Activated T-cell treated with anti-CD3 and anti-CD28 coated beads, Interleukin-2, amount 50 U/mL, for 4 hours (primary cell): ENCODE results near the gene KIF15. TPM values are rescaled to one million over a fixed set of nuclear protein-coding genes. Genes with fewer than 3 reads are reported as not detected.
"Not testable (repeated sequence)": the region's sequence is repeated elsewhere in the genome, so short reads cannot be mapped to it uniquely, and the experiment has no call there.

Experiments used
- ATAC-seq, 2 donors: fragments of 200-7000 bp; cut with Tn5 transposase; one replicate each; pipeline ENCODE4 v1.10.0; 2021
- DNase-seq: peaks from one replicate; pipeline ENCODE4 v3.0.0-alpha.2; 2020
- H3K27me3 Mint-ChIP-seq: one replicate; pipeline ENCODE4 v1.8.0; 2021; ENCODE audit warnings: low read depth, mixed read lengths
- H3K36me3 Mint-ChIP-seq: one replicate; pipeline ENCODE4 v1.8.0; 2022; ENCODE audit warnings: mixed read lengths; ENCODE audit not compliant: insufficient read depth
- H3K4me1 Mint-ChIP-seq: one replicate; pipeline ENCODE4 v1.8.0; 2021; ENCODE audit warnings: low read depth, mixed read lengths
- H3K4me3 Mint-ChIP-seq: one replicate; pipeline ENCODE4 v1.8.0; 2021; ENCODE audit warnings: mild to moderate bottlenecking, moderate library complexity, mixed read lengths
- H3K9me3 Mint-ChIP-seq: one replicate; pipeline ENCODE4 v1.8.0; 2021; ENCODE audit warnings: mixed read lengths
- total RNA-seq, 3 donors: library from RNA; stranded (reverse); gene quantifications; one replicate each; pipeline ENCODE4 v1.2.1, GENCODE V29; 2021

The KIF15 gene
- total RNA-seq, 3 donors from 2014 or later: 4.7 to 6.2 (median 6.1) TPM

DNA sequence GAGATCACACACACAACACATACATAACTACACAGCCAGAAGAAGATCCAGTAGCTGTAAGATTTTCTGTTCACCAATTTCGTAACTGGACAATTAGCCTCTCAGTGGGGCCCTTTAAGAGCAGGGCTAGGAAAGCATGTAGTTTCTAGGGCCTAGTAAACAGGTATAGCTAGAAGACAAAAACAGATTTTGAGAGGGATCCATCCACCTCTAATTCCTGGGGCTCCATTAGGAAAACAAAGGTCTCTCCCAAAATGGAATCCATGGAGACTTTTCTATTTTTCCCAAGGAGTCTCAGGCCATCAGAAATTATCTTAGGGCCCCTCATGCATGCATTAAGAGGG is 10.5 kb downstream of the KIF15 start:
- H3K4me3 Mint-ChIP-seq: no peak overlapping the region
- H3K27me3 Mint-ChIP-seq: no peaks in the 10 kb centered on the region
- H3K9me3 Mint-ChIP-seq: peaks cover 9% of the 10 kb centered on the region
- no peak for DNase-seq
- peaks cover 3% of the 10 kb centered on the region for H3K36me3 Mint-ChIP-seq
- H3K4me1 Mint-ChIP-seq: no peaks in the 10 kb centered on the region
- ATAC-seq: no peak

DNA sequence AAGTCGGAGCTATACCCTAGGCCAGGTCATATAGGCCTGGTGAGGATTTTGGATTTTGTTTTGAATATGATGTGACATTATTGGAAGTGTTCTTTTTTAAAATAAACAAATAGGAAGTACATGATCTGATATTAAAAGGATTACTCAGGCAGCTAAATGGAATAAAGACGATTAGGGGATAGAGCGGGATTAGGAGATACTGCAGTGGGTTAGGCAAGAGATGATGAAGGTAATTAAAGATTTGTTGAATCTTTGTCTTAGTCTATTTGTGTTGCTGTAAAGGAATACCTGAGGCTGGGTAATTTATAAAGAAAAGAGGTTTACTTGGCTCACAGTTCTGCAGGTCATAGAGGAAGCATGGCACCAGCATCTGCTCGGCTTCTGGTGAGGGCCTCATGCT is 21.3 kb downstream of the KIF15 start:
- no peak for DNase-seq
- ATAC-seq: no peak
- H3K9me3 Mint-ChIP-seq: no peaks in the 10 kb centered on the region
- H3K36me3 Mint-ChIP-seq: no peaks in the 10 kb centered on the region
- no peaks in the 10 kb centered on the region for H3K4me1 Mint-ChIP-seq
- no peak overlapping the region for H3K4me3 Mint-ChIP-seq
- no peaks in the 10 kb centered on the region for H3K27me3 Mint-ChIP-seq

GRCh38 chr3:44795197-44795596 is 33.6 kb downstream of the KIF15 start:
- H3K27me3 Mint-ChIP-seq: no peaks in the 10 kb centered on the region
- H3K9me3 Mint-ChIP-seq: no peaks in the 10 kb centered on the region
- H3K4me3 Mint-ChIP-seq: no peak overlapping the region
- DNase-seq: no peak
- no peaks in the 10 kb centered on the region for H3K4me1 Mint-ChIP-seq
- no peak for ATAC-seq
- H3K36me3 Mint-ChIP-seq: no peaks in the 10 kb centered on the region

DNA sequence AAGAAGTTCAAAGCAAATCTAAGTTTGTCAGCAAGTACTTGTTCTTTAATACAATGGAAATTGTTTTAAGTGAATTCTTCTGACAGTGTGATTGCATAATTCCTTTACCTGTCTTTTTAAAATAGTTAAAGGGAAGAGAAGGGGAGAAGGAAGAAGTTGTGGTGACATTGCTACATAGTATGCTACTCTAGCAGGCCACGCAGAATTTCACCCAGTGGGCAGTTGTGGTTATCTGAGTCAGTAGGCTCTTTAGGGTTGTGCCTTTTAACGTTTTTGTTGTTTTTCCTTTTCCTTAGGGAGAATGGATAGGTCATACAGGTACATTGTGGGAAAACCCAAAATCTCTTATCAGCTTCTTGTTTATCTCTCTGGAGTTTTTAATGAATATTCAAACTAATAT is 40.4 kb downstream of the KIF15 start:
- Mint-ChIP-seq H3K36me3 (no peaks in the 10 kb centered on the region), H3K27me3 (no peaks in the 10 kb centered on the region), H3K4me3 (no peak overlapping the region), H3K4me1 (no peaks in the 10 kb centered on the region), H3K9me3 (no peaks in the 10 kb centered on the region)
- no peak for DNase-seq
- ATAC-seq: no peak

- Mint-ChIP-seq H3K36me3 (no peaks in the 10 kb centered on the region), H3K9me3 (no peaks in the 10 kb centered on the region), H3K27me3 (no peaks in the 10 kb centered on the region), H3K4me1 (no peaks in the 10 kb centered on the region), H3K4me3 (no peak overlapping the region)
- no peak for ATAC-seq
- DNase-seq: no peak
These were observed 41.7 kb downstream of the KIF15 start for GRCh38 chr3:44803298-44803697.

DNA sequence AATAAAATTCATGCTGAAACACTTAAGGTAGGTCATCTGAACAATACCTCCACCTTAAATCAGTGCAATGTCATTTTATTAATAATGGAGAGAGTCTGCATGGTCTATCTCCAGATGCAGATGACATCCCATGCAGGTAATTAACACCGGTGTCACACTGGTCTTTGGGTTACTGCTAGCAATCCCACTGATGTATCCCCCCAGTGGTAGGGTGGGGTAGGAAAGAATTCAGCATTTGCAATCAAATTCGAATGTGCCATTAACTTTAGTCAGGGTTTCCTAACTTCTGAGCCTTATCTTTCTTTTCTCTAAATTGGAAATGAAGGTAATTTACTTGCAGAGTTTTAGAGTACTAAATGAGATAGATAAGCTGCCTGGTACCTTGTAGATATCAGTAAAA is 44.4 kb downstream of the KIF15 start:
- no peaks in the 10 kb centered on the region for H3K36me3 Mint-ChIP-seq
- no peaks in the 10 kb centered on the region for H3K4me1 Mint-ChIP-seq
- no peaks in the 10 kb centered on the region for H3K9me3 Mint-ChIP-seq
- H3K27me3 Mint-ChIP-seq: no peaks in the 10 kb centered on the region
- DNase-seq (no peak), ATAC-seq (no peak)
- H3K4me3 Mint-ChIP-seq: no peak overlapping the region

- Mint-ChIP-seq H3K27me3 (no peaks in the 10 kb centered on the region), H3K9me3 (peaks cover 3% of the 10 kb centered on the region), H3K4me3 (no peak overlapping the region), H3K36me3 (peaks cover 2% of the 10 kb centered on the region), H3K4me1 (no peaks in the 10 kb centered on the region)
- ATAC-seq (no peak), DNase-seq (no peak)
These were observed 53.2 kb downstream of the KIF15 start for GRCh38 chr3:44814751-44815150.

- H3K36me3 Mint-ChIP-seq, H3K9me3 Mint-ChIP-seq, H3K4me1 Mint-ChIP-seq: not testable (repeated sequence)
These were observed 54.7 kb downstream of the KIF15 start for GRCh38 chr3:44816334-44816733.

GRCh38 chr3:44821206-44821605 is 59.6 kb downstream of the KIF15 start:
- H3K4me1 Mint-ChIP-seq, DNase-seq, H3K36me3 Mint-ChIP-seq, H3K9me3 Mint-ChIP-seq, H3K4me3 Mint-ChIP-seq, H3K27me3 Mint-ChIP-seq, ATAC-seq: not testable (repeated sequence)

More at GRCh38 chr3:44816334-44816733, 54.7 kb downstream of the KIF15 start:
- not testable (repeated sequence) for H3K27me3 Mint-ChIP-seq, H3K4me3 Mint-ChIP-seq, ATAC-seq, DNase-seq

DNA sequence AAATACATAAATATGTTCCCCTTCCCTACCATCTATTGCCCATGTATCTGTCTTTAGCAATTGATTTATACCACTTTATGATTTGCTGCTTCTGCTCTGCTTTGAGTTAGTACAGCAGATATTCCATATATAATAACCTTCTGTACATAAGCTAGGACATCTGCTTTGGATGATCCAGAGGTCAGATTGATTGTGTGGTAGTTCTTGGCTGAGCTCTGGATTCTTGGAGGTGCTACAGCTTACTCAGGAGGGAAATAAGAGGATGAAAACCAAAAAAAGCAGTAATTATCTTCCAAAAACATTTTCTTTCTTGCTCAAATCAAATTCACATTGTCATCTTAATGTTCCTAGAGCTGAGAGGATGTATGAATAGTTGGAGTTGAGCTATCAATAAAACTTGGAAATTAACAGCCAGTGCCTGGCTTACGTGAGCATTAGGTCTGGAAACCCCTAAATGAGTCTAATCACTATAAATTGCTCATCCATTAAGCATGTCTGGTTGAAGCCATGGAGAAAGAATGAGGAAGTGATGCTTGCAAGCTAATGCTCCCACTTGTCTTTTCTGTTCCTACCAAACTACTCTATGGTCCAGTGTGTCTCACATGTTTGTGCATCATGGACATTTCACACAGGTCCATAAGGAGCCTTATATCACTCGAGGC is 63.8 kb downstream of the KIF15 start:
- peaks cover 5% of the 10 kb centered on the region for H3K9me3 Mint-ChIP-seq
- peaks cover 2% of the 10 kb centered on the region for H3K36me3 Mint-ChIP-seq
- H3K4me3 Mint-ChIP-seq: no peak overlapping the region
- ATAC-seq (no peak), DNase-seq (no peak)
- H3K4me1 Mint-ChIP-seq: no peaks in the 10 kb centered on the region
- no peaks in the 10 kb centered on the region for H3K27me3 Mint-ChIP-seq

DNA sequence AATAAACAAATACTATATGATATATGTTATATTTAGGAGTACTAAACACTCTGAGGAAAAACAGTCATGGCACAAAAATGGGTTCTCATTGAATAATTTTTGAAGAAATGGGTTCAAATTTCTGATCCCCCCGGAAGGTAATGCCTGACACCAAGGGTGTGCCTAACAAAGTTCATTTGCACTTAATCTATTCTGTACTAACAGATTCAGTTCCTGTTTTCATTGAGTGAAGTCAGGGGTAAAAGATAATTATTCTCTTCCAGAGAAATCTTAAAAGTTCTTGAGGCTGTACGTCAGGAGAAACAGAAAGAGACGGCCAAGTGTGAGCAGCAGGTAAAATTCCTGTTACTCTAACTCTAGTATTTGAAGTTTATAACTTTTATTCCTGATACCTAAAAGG is 65.6 kb downstream of the KIF15 start:
- no peak for ATAC-seq
- Mint-ChIP-seq H3K4me1 (no peaks in the 10 kb centered on the region), H3K27me3 (no peaks in the 10 kb centered on the region), H3K4me3 (no peak overlapping the region), H3K36me3 (peaks cover 2% of the 10 kb centered on the region), H3K9me3 (peaks cover 5% of the 10 kb centered on the region)
- DNase-seq: no peak

GRCh38 chr3:44831232-44831631 is 69.6 kb downstream of the KIF15 start:
- DNase-seq (no peak), ATAC-seq (no peak)
- Mint-ChIP-seq H3K36me3 (peaks cover 2% of the 10 kb centered on the region), H3K4me3 (no peak overlapping the region), H3K4me1 (no peaks in the 10 kb centered on the region), H3K9me3 (peaks cover 4% of the 10 kb centered on the region), H3K27me3 (no peaks in the 10 kb centered on the region)

GRCh38 chr3:44832032-44832431 is 70.4 kb downstream of the KIF15 start:
- H3K27me3 Mint-ChIP-seq: no peaks in the 10 kb centered on the region
- H3K36me3 Mint-ChIP-seq: peaks cover 2% of the 10 kb centered on the region
- ATAC-seq: no peak
- peaks cover 11% of the 10 kb centered on the region for H3K9me3 Mint-ChIP-seq
- no peak for DNase-seq
- H3K4me3 Mint-ChIP-seq: no peak overlapping the region
- no peaks in the 10 kb centered on the region for H3K4me1 Mint-ChIP-seq

- Mint-ChIP-seq H3K9me3 (peaks cover 15% of the 10 kb centered on the region), H3K4me1 (no peaks in the 10 kb centered on the region), H3K4me3 (no peak overlapping the region), H3K36me3 (peaks cover 3% of the 10 kb centered on the region), H3K27me3 (no peaks in the 10 kb centered on the region)
- DNase-seq (no peak), ATAC-seq (no peak)
These were observed 71.4 kb downstream of the KIF15 start for GRCh38 chr3:44832965-44833364.

- DNase-seq (no peak), ATAC-seq (no peak)
- peaks cover 15% of the 10 kb centered on the region for H3K9me3 Mint-ChIP-seq
- peaks cover 6% of the 10 kb centered on the region for H3K36me3 Mint-ChIP-seq
- no peaks in the 10 kb centered on the region for H3K4me1 Mint-ChIP-seq
- H3K4me3 Mint-ChIP-seq: no peak overlapping the region
- no peaks in the 10 kb centered on the region for H3K27me3 Mint-ChIP-seq
These were observed 71.8 kb downstream of the KIF15 start for GRCh38 chr3:44833394-44833793.

DNA sequence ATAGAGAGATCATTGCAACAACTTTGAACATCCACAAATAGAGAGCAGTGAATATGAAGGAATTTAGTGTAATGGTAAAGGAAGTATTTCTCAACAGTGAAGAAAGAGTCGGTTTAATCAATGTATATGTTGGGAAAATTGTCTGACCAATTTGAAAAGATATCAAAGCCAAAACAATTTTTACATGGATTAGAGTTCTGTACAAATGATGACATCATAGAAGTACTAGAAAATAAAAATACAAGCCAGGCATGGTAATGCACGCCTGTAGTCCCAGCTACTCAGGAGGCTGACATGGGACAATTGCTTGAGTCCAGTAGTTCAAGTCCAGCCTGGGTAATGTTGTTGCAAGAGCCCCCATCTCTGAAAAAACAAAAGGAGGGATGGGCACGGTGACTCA is 74.1 kb downstream of the KIF15 start:
- H3K4me1 Mint-ChIP-seq: no peaks in the 10 kb centered on the region
- peaks cover 6% of the 10 kb centered on the region for H3K36me3 Mint-ChIP-seq
- peaks cover 15% of the 10 kb centered on the region for H3K9me3 Mint-ChIP-seq
- no peak overlapping the region for H3K4me3 Mint-ChIP-seq
- no peaks in the 10 kb centered on the region for H3K27me3 Mint-ChIP-seq
- ATAC-seq: no peak
- DNase-seq: no peak
